IMR-90 (cell line): ENCODE measurements around the gene TRABD. TPM values are rescaled to one million over a fixed set of nuclear protein-coding genes. Genes with fewer than 3 reads are reported as not detected.

Experiments
- ATAC-seq: fragments of 200-7000 bp; cut with Tn5 transposase; 2 replicates; pipeline ENCODE4 v1.9.1; 2020; ENCODE audit warnings: low read depth, mild to moderate bottlenecking, moderate library complexity
- BruUV-seq: library from RNA; stranded (reverse); fragments of 400-500 nt; replicated peaks from 2 replicates; lab custom pipeline; 2021; lab: Mats Ljungman, UMichigan
- CTCF ChIA-PET: fragments of 300-600 bp; formaldehyde crosslinking; extraction: SDS; loops from one replicate; lab custom pipeline; 2021; ENCODE audit warnings: antibody characterized with exemption; lab: Yijun Ruan, JAX
- POLR2A ChIA-PET: fragments of 300-600 bp; sonication (Branson Sonifier 250); formaldehyde crosslinking; loops from one replicate; lab custom pipeline; 2022; ENCODE audit warnings: antibody characterized with exemption; ENCODE audit not compliant: unreplicated experiment; lab: Charles Lee
- DNase-seq: peaks from one replicate; pipeline ENCODE4 v3.0.0; 2013
- H2AFZ ChIP-seq: replicated peaks from 2 replicates; pipeline ENCODE3; 2013; ENCODE audit warnings: low read length, mild to moderate bottlenecking; ENCODE audit not compliant: poor library complexity
- H2AK5ac ChIP-seq: 2 replicates; pipeline ENCODE4 v1.6.1; 2013; ENCODE audit warnings: low read depth, low read length, inconsistent platforms
- H2AK9ac ChIP-seq: replicated peaks from 2 replicates; pipeline ENCODE3; 2013; ENCODE audit warnings: mild to moderate bottlenecking, low read depth, low read length, moderate library complexity; ENCODE audit not compliant: poor library complexity
- H2BK120ac ChIP-seq: 2 replicates; pipeline ENCODE4 v1.6.1; 2013; ENCODE audit warnings: low read depth, low read length, inconsistent platforms
- H2BK15ac ChIP-seq: 3 replicates; pipeline ENCODE4 v1.6.1; 2013; ENCODE audit warnings: low read depth, low read length, inconsistent platforms
- H2BK20ac ChIP-seq: 2 replicates; pipeline ENCODE4 v1.6.1; 2013; ENCODE audit warnings: low read depth, mild to moderate bottlenecking, inconsistent platforms, low read length, moderate library complexity
- H2BK5ac ChIP-seq: 2 replicates; pipeline ENCODE4 v1.6.1; 2013; ENCODE audit warnings: mild to moderate bottlenecking, low read depth, low read length, inconsistent platforms; ENCODE audit not compliant: poor library complexity, severe bottlenecking
- H3K14ac ChIP-seq: replicated peaks from 2 replicates; pipeline ENCODE4 v1.6.1; 2013; ENCODE audit warnings: low read depth, low read length, inconsistent platforms
- H3K18ac ChIP-seq: 2 replicates; pipeline ENCODE4 v1.6.1; 2013; ENCODE audit warnings: low read depth, low read length, control low read depth
- H3K23ac ChIP-seq: 2 replicates; pipeline ENCODE4 v1.6.1; 2013; ENCODE audit warnings: low read depth, low read length, inconsistent platforms
- H3K27ac ChIP-seq: 2 replicates; pipeline ENCODE4 v1.5.1; 2013; ENCODE audit warnings: mild to moderate bottlenecking, control low read depth, low read length; ENCODE audit not compliant: insufficient read depth
- H3K27me3 ChIP-seq: 2 replicates; pipeline ENCODE4 v1.6.1; 2013; ENCODE audit warnings: low read length; ENCODE audit not compliant: control insufficient read depth, insufficient read depth
- H3K36me3 ChIP-seq: 2 replicates; pipeline ENCODE4 v1.6.1; 2013; ENCODE audit warnings: low read length, mixed read lengths; ENCODE audit not compliant: control insufficient read depth, insufficient read depth
- H3K4ac ChIP-seq: 2 replicates; pipeline ENCODE4 v1.6.1; 2013; ENCODE audit warnings: low read depth, low read length, inconsistent platforms
- H3K4me1 ChIP-seq: 2 replicates; pipeline ENCODE4 v1.6.1; 2013; ENCODE audit warnings: low read length, mixed read lengths; ENCODE audit not compliant: control insufficient read depth, insufficient read depth
- H3K4me2 ChIP-seq: 2 replicates; pipeline ENCODE4 v1.6.1; 2013; ENCODE audit warnings: low read depth, mild to moderate bottlenecking, control low read depth, low read length, moderate library complexity
- H3K4me3 ChIP-seq: 2 replicates; pipeline ENCODE4 v1.5.1; 2013; ENCODE audit warnings: low read depth, mild to moderate bottlenecking, control low read depth, low read length, moderate library complexity; ENCODE audit not compliant: insufficient read depth
- H3K56ac ChIP-seq: 2 replicates; pipeline ENCODE4 v1.6.1; 2013; ENCODE audit warnings: low read length, inconsistent platforms; ENCODE audit not compliant: insufficient read depth; ENCODE audit errors: extremely low read depth
- H3K79me1 ChIP-seq, 2 experiments: 2 replicates each; pipeline ENCODE4 v1.6.1; 2013; ENCODE audit warnings: low read length in 2 of 2, inconsistent platforms in 1 of 2, low read depth in 1 of 2
- H3K9ac ChIP-seq: 2 replicates; pipeline ENCODE4 v1.6.1; 2013; ENCODE audit warnings: low read depth, low read length, control low read depth
- H3K9me1 ChIP-seq: 2 replicates; pipeline ENCODE4 v1.6.1; 2013; ENCODE audit warnings: low read length, inconsistent platforms; ENCODE audit not compliant: insufficient read depth
- H3K9me3 ChIP-seq: 2 replicates; pipeline ENCODE4 v1.6.1; 2013; ENCODE audit warnings: low read length; ENCODE audit not compliant: control insufficient read depth, insufficient read depth
- H4K20me1 ChIP-seq: 2 replicates; pipeline ENCODE4 v1.6.1; 2013; ENCODE audit warnings: low read length, inconsistent platforms; ENCODE audit not compliant: insufficient read depth
- H4K5ac ChIP-seq: 2 replicates; pipeline ENCODE4 v1.6.1; 2013; ENCODE audit warnings: mild to moderate bottlenecking, low read depth, low read length, control low read depth
- H4K8ac ChIP-seq, 2 experiments: 2 replicates each; pipeline ENCODE4 v1.6.1; 2013; ENCODE audit warnings: low read depth in 2 of 2, low read length in 2 of 2, control low read depth in 1 of 2, inconsistent platforms in 1 of 2
- H4K91ac ChIP-seq: 2 replicates; pipeline ENCODE4 v1.6.1; 2013; ENCODE audit warnings: low read depth, low read length, inconsistent platforms; ENCODE audit not compliant: insufficient read depth
- BHLHE40 ChIP-seq: fragments of 150-350 bp; IDR thresholded peaks from 2 replicates; pipeline ENCODE4 v1.6.1; 2016; ENCODE audit warnings: mild to moderate bottlenecking, low read depth, low read length
- CEBPB ChIP-seq: IDR thresholded peaks from 2 replicates; pipeline ENCODE4 v1.6.1; 2012; ENCODE audit warnings: low read depth, low read length, improper control_type of control experiment
- CHD1 ChIP-seq: IDR thresholded peaks from 2 replicates; pipeline ENCODE4 v1.6.1; 2012; ENCODE audit warnings: low read depth, low read length, improper control_type of control experiment
- CTCF ChIP-seq: conservative IDR thresholded peaks from 2 replicates; pipeline ENCODE4 v1.5.1; 2012; ENCODE audit warnings: mild to moderate bottlenecking, low read depth, low read length, improper control_type of control experiment
- ELK1 ChIP-seq: fragments of 150-350 bp; IDR thresholded peaks from 2 replicates; pipeline ENCODE4 v1.6.1; 2016; ENCODE audit warnings: low read depth, mild to moderate bottlenecking, low read length, moderate library complexity, borderline replicate concordance
- FOS ChIP-seq: fragments of 150-350 bp; IDR thresholded peaks from 2 replicates; pipeline ENCODE4 v1.6.1; 2016; ENCODE audit warnings: low read depth, low read length
- MAFK ChIP-seq: IDR thresholded peaks from 2 replicates; pipeline ENCODE4 v1.6.1; 2012; ENCODE audit warnings: low read depth, low read length, improper control_type of control experiment
- MAZ ChIP-seq: IDR thresholded peaks from 2 replicates; pipeline ENCODE4 v1.6.1; 2012; ENCODE audit warnings: low read depth, mild to moderate bottlenecking, low read length, improper control_type of control experiment, moderate library complexity, borderline replicate concordance
- MXI1 ChIP-seq: IDR thresholded peaks from 2 replicates; pipeline ENCODE4 v1.6.1; 2012; ENCODE audit warnings: low read depth, mild to moderate bottlenecking, low read length, moderate library complexity, borderline replicate concordance
- NFE2L2 ChIP-seq: fragments of 150-350 bp; IDR thresholded peaks from 2 replicates; pipeline ENCODE4 v1.6.1; 2016; ENCODE audit warnings: low read depth, mild to moderate bottlenecking, low read length
- POLR2A ChIP-seq: IDR thresholded peaks from 2 replicates; pipeline ENCODE4 v1.6.1; 2012; ENCODE audit warnings: mild to moderate bottlenecking, low read depth, low read length
- RAD21 ChIP-seq: IDR thresholded peaks from 2 replicates; pipeline ENCODE4 v1.6.1; 2012; ENCODE audit warnings: low read length, improper control_type of control experiment
- RCOR1 ChIP-seq: IDR thresholded peaks from 2 replicates; pipeline ENCODE4 v1.6.1; 2012; ENCODE audit warnings: mild to moderate bottlenecking, low read length, improper control_type of control experiment; ENCODE audit not compliant: insufficient replicate concordance
- RFX5 ChIP-seq: IDR thresholded peaks from 2 replicates; pipeline ENCODE4 v1.8.0; 2012; ENCODE audit warnings: low read depth, mild to moderate bottlenecking, low read length, moderate library complexity
- SMC3 ChIP-seq: fragments of 150-350 bp; IDR thresholded peaks from 2 replicates; pipeline ENCODE4 v1.6.1; 2016; ENCODE audit warnings: low read depth, mild to moderate bottlenecking, antibody characterized with exemption, low read length, moderate library complexity
- WGBS, 2 experiments: methylation state at CpG; one replicate each; pipeline versions ENCODE4 v1.1.5 to v1.1.7; 2013; ENCODE audit warnings: missing lambda C conversion rate in 2 of 2; ENCODE audit not compliant: insufficient read length in 1 of 2; ENCODE audit errors: extremely low coverage in 2 of 2; 5-methylcytosine and 5-hydroxymethylcytosine counted together
- dilution Hi-C: fragments of 300-500 bp; cut with HindIII; formaldehyde crosslinking; loops from one replicate; pipeline ENCODE4 v1.14.3; 2018; ENCODE audit warnings: low sequenced_read_pairs; ENCODE audit not compliant: unreplicated experiment
- in situ Hi-C: fragments of 300-500 bp; cut with MboI; formaldehyde crosslinking; loops from 3 replicates; pipeline ENCODE4 v1.14.3; 2019; ENCODE audit warnings: low sequenced_read_pairs, inconsistent platforms, mixed read lengths
- intact Hi-C: fragments of 100-400 bp; cut with micrococcal nuclease; formaldehyde crosslinking; loops from 2 replicates; pipeline ENCODE4 v1.10.0; 2022
- polyA plus RNA-seq, 3 experiments: library from polyadenylated mRNA; depleted of rRNA; stranded (reverse); fragments of >200 nt; gene quantifications; 2 replicates each; pipeline ENCODE4 v1.2.3, GENCODE V29; 2012; ENCODE audit warnings: low replicate concordance in 1 of 3
- total RNA-seq: library from RNA; depleted of rRNA; stranded (reverse); fragments of >200 nt; gene quantifications from 2 replicates; pipeline ENCODE4 v1.2.3, GENCODE V29; 2012
- TF ChIP-seq, protein P1 (sequence below): fragments of 150-350 bp; IDR thresholded peaks from 2 replicates; pipeline ENCODE4 v1.6.1; 2017; ENCODE audit warnings: mild to moderate bottlenecking, antibody characterized with exemption, low read length, low read depth

TRABD gene
- total and polyA plus RNA-seq, 2 of the 4 experiments (the other 2 are of a cell fraction): 13.4 to 42.7 TPM

GRCh38 chr22:50189184-50189848, 3.6 kb downstream of the TRABD start:
- Histone ChIP-seq H3K4me2 (no peak overlapping the region), H2AFZ (no peak overlapping the region), H3K9ac (no peak overlapping the region), H3K23ac (no peak overlapping the region), H2AK9ac (no peak overlapping the region), H3K27ac (no peak overlapping the region), H3K79me1 (peaks cover 14 to 67% of the 10 kb centered on the region in 2 experiments), H2BK15ac (no peak overlapping the region), H3K27me3 (no peaks in the 10 kb centered on the region), H3K4me3 (no peak overlapping the region), H3K9me1 (peaks cover 7% of the 10 kb centered on the region), H4K5ac (no peak overlapping the region), H4K91ac (no peak overlapping the region), H3K9me3 (no peaks in the 10 kb centered on the region), H3K14ac (no peak overlapping the region), H3K4me1 (peaks cover 23% of the 10 kb centered on the region), H2BK120ac (no peak overlapping the region), H4K8ac (no peak overlapping the region), H3K18ac (no peak overlapping the region), H3K36me3 (peaks cover 16% of the 10 kb centered on the region), H2BK5ac (no peak overlapping the region), H3K56ac (no peak overlapping the region), H2AK5ac (no peak overlapping the region), H4K20me1 (peaks cover 35% of the 10 kb centered on the region), H2BK20ac (no peak overlapping the region), H3K4ac (no peak overlapping the region)
- in situ Hi-C loops (no loop called here), dilution Hi-C loops (no loop called here), intact Hi-C loops (no loop called here)
- 76% methylated on average over 10 of the region's 20 CpGs; no CpG with 5 or more reads in 1 of the 2 experiments for WGBS, 2 experiments
- TF ChIP-seq BHLHE40: no peak
- no peak for TF ChIP-seq NFE2L2
- TF ChIP-seq ELK1: no peak
- no peak for TF ChIP-seq RAD21
- no peak for TF ChIP-seq CHD1
- TF ChIP-seq MAFK: no peak
- TF ChIP-seq SMC3: no peak
- TF ChIP-seq RCOR1: no peak
- no peak for TF ChIP-seq MAZ
- no peak for TF ChIP-seq MXI1
- no peak for TF ChIP-seq CTCF
- TF ChIP-seq FOS: no peak
- TF ChIP-seq, protein P1, sequence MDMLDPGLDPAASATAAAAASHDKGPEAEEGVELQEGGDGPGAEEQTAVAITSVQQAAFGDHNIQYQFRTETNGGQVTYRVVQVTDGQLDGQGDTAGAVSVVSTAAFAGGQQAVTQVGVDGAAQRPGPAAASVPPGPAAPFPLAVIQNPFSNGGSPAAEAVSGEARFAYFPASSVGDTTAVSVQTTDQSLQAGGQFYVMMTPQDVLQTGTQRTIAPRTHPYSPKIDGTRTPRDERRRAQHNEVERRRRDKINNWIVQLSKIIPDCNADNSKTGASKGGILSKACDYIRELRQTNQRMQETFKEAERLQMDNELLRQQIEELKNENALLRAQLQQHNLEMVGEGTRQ: no peak
- no peak for TF ChIP-seq RFX5
- TF ChIP-seq POLR2A: no peak
- TF ChIP-seq CEBPB: no peak
- DNase-seq: no peak
- no TSS peak for BruUV-seq
- CTCF ChIA-PET: no interaction called here
- no peak for ATAC-seq
- POLR2A ChIA-PET: no interaction called here
